Measurements from ENCODE around the gene RASL10B.
A peak's percentile ranks its signal among the peaks of the same experiment; 100 is the strongest.
"Not testable (repeated sequence)": the region's sequence is repeated elsewhere in the genome, so short reads cannot be mapped to it uniquely, and the experiment has no call there.

Gene RASL10B

DNA sequence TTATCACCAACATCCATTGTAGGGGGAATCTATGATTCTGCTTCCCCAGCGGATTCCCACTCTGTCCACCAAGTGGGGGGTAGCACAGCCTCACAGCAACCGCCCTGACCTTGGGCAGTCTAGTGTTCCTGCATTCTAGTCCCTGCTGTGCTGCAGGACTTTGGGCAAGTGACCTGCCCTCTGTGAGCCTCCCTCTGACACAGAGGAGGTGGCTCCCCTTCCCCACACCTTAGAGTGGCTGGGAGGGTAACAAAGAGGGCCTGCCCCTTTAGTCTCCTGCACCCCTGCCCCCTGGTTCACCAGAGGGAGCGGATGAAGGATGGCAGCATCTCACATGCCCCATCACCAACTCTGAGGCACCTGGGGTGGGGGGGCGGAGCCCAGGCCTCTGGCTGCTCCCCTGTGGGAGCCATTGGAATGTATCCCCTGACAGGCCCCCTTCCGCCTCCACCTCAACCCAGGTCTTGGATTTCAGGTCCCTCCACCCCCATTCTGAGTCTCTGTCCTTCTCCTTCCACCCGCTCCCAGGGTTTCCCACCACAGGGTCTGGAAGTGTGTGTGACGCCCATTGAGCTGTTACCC, 11.5 kb downstream of the RASL10B start:
- DNase-seq (ENCODE audit: low read depth), result no peak

DNA sequence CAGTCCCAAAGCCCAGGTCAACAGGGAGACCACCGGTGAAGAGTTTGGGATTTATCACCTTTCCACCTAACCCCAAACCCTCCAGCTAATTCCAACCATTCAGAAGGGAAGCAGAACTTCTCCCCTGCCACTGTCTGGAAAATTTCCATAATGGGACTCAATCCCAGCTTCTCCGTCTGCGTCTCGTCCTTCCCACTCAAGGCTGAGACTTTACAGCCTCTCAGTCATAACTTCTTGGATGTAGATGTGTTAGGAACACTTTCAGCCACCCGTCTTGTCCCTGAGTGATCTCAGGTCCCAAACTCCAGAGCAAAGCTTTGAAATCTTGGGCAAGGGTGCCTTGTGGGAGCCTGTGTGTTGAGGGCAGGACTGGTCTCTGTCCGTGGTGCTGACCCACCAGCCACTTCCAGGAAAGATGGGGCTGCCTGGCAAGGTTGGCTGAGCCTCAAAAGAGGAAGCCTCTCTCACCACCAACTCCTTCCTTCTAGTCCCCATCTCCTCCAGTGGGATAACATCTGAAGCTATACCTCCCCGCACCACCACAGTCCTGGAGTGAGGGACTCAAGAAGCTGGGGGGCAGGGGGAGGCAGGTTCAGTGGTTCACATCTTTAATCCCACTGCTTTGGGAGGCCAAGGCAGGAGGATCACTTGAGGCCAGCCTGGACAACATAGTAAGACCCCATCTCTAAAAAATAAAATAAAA, 12.3 kb downstream of the RASL10B start:
- no peak for DNase-seq (ENCODE audit: low read depth)

DNA sequence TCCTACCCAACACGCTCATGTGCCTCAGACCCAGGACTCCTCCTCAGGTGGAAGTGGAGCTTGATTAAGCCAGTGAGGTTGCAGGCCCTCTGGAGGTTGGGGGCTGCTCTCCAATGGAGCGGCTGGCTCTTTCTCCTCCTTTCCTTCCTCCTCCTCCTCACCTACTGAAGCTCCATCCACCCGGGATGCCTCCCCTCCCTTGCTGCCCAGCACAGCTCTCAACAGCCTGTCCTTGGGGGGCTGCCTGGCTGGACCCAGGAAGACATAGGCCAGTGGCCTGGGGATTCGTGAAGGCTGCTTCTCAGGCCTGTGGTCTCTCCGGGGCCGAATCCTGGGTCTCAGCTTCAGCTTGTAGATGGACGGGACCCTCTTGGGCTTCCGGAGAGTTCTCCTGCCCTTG, 13.4 kb downstream of the RASL10B start:
- DNase-seq (ENCODE audit: low read depth), result no peak

DNA sequence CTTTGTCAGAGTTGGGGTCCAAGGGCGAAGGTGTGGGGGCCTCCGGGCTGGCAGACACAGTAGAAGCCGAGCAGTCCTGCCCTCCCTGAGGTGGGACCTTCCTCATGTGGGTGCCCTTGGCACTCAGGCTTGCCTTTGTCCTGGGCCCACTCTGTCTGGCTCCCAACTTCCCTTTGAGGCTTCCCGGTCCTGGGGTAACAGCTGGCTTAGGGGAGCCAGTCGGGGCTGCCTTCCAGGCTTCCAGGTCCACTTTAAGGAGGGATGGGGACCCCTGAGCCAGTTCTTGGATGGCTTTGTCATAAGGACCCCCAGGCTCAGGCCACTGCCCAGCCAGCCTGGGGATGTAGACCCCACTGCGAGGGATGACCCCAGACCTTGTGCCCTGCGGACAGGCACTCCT, 13.8 kb downstream of the RASL10B start:
- DNase-seq (ENCODE audit: low read depth), result no peak

DNA sequence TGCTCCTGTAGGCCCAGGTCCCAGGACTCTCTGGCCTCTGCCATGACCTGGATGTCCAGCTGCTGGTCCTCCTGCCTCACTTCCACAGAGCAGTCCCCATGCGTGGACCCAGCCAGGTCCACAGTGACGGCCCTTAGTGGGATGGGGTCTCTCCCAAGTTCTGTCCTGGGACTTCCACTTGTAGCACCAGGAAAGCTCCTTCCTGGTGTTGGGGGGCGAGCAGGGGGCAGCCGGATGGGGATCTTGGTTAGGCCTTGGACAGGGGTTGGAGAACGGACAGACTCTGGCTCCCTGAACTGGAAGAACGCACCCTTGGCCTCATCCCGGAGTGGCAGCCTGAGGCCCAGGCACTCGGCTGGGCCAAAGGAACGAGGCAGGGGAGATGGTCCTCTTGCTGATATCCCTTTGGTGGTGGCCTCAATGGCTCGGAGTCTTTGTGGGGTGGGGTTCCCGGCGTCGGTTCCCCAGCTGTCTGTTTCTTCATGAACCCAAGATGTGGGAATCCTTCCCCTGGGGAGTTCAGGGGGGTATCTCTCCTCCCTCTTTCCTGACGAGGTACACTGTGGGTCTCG, 14.4 kb downstream of the RASL10B start:
- DNase-seq (ENCODE audit: low read depth), result no peak

DNA sequence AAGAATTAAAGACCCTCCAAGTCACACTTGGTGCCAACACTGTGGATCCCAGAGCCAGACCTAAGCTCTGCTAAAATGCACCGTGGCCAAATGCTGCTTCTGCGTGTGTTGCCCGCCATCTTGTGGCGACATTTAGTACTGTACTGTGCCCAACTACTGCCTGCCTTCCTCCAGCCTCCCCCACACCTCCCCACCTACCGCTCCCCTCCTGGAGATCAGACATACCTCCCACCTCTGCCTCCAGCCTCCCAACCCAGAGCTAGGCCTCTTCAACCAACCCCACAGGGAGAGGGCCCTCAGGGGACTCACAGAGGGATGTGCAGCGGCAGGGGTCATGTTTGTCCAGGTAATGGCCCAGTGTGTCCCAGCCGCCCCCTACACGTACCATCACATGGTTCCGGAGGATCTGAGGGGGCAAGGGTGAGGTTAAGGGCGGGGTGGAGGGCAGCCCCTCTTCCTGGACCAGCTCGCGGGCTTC, 16.1 kb downstream of the RASL10B start:
- peak; percentile 69 for DNase-seq (ENCODE audit: low read depth)

DNA sequence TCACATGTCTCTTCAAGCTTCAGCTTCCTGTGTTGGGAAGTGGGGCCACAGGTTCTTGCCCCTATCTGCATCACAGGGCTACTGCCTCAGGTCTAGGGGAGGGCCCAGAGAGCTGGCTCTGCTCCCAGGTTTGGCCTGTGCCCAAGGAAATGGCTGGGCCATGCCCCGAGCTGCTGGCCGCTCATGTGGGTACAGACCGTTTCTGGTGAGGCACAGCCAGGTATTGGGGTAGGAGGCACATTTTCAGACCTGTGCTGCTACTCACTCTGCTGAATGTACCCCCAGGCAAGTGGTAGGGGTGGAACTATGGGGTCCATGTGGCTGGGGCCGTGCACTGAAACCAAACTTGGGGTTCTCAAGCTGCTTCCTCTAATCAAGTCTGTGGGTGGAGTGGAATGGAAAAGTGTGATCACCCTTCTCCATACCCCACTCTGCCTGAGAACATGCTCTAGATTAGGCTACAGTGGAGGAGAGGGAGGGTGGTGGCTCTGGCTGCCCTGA, 17.0 kb downstream of the RASL10B start:
- no peak for DNase-seq (ENCODE audit: low read depth)

DNA sequence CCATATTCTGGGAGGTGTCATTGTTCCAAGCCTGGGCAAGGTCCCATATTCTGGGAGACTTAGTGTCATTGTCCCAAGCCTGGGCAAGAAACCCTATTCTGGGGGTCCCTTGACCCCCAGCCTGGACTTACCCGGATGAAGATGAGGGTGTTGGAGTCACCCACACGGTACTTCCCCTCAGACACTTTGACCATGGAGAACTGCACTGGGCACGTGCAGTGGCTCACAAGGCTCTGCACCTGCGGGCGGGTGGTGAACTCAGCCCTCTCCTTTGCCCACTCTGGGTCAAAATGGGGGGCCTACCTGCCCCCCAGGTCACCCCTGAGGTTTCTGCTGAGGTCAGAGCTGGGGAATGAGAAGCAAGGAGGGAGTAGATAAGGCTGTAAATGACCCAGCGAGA, 17.5 kb downstream of the RASL10B start:
- no peak for DNase-seq (ENCODE audit: low read depth)

DNA sequence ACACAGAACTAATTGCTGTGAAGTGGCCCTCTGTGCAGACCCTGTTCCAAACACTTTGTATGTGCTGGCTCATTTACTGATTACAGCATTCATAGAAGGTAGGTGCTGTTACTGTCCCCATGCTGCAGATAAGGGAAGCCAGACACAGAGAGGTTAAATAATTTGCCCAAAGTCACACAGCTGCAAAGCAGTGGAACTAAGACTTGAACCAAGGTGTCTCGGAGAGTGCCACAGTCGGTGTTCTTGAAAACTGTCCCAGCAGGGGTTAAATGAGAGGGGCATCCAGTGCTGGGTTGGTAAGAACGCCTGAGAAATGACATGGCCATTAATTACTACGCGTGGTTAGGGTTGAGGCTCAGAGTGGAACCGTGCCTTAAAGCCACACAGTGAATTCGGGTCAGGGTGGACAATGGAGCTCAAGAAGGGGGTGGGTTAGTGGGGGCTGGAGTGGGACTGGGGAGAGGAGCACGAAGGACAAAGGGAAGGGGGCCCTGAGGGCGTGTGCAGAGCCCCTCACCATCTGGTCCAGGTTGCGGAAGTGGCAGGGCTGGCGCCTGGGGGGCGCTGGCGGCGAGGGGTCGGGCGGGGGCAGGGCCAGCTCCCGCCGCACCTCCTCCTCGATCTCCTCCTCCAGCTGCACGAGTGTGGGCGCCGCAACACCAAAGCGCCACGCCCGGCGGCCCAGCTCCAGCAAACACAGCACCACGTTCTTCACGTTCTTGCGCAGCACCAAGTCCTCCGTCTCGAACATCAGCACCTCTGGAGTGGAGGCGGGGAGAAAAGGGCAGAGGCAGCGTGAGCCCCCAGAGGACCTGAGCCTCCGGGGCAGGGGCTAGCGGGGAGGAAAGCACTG, 18.3 kb downstream of the RASL10B start:
- DNase-seq (ENCODE audit: low read depth), result no peak

DNA sequence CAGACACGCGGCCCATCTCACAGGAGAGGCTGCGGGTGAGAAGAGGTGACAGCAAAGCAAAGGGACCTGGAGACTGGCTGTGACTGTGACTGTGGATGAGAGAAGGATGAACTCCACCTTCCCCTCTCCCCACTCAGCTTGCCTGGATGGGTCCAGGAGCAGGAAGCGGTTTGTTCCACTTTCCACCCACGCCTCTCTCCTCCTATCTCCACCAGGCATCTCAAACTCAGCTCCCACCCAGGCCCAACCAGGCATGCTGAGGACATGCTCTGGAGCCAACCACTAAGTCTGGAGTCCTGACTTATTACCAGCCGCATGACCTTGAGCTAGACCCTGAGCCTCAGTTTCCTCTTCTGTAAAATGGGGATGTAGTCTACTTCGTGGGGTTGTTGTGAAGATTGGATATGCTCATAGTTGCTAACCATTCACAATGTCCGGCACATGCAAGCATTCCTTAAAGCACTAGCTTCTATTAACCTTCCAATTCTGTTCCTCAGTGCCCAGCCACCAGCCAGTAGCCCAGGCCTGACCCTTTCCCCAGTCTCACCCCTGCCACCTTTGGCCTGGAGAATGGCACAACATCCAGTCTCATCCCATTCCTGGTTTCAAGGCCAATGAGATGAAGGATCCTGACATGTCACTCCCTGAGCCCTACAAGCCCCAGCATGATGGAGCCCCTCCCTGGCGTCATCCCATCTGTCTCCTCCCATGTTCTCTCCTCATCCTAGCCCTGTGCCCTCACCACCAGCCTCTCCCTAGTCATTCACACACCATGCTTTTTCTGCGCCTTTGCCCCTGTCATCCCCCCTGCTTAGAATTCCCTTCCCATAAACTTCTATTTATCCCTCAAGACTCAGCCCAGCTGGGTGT, 19.3 kb downstream of the RASL10B start:
- DNase-seq (ENCODE audit: low read depth), result no peak

DNA sequence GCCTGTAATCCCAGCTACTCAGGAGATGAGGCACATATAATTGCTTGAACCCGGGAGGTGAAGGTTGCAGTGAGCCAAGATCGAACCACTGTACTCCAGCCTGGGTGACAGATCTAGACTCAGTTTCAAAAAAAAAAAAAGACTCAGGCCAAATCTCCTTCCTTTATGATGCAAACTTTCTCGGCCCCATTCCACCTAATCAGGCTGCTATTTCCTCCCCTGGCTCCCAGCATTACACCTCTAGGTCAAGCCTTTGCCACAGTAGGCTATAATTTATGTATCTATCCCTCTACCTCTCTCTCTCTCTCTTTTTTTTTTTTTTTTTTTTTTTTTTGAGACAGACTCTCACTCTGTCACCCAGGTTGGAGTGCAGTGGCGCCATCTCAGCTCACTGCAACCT, 20.1 kb downstream of the RASL10B start:
- not testable (repeated sequence) for DNase-seq (ENCODE audit: low read depth)

DNA sequence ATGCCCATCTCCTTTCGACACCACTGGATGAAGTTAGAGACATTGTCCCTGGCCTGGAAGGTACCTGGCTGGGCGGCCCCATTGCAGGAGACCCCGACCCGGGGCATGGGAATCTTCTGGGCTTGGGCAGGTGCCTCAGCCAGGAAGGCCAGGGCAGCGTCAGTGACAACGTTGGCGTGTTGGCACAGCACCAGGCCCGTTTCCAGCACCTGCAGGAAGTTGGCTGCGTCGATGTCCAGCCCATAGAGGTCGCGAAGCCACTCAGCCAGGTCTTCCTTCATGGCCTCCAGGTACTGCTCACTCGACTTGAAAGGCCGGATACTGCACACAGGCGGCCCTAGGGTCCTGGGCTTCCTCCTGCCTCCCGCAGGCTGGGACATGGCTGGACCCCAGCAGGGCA, 21.0 kb downstream of the RASL10B start:
- DNase-seq (ENCODE audit: low read depth), result no peak

DNA sequence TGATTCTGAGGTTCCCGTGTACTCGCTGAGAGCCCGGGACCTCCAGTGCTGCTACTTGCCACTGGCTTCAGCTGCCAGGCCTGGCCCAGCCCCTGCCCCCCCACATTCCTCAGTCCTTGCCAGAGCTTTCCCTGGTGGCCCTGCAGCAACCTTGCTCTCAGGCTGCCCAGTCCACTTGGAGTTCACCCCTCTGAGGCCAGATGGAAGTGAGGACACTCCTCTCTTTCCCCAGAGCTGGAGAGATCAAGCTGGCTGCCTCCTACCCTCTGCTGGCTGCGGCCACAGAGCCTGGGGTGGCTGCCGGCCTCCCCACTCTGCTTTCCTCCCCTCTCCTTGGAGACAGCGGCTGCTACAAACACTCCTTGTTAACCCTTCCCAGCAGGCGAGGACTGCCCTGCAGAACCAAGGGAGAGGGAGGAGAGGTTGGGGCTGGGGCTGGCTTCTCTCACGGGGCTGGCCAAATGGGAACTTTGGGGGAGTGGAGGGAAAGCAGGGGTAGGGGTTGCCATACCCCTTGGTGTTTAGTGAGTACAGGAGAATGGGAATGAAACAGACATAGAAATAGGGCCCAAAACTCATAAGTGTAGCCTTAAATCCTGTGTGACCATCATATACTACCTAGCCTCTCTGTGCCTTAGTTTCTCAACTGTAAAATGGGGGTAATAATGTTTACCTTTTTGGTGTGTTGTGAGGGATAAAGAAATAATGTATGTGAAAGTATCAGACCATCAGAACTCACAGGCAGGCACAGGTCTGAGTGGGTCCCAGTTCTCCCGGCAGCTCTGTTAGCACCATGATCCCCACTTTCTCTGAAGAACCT, 21.7 kb downstream of the RASL10B start, which contains the start of gene GAS2L2:
GAS2L2 (minus strand) TSS at position 295 of the 820 bp plus-strand sequence. CDS start 389 bp downstream, outside the sequence.
- DNase-seq (ENCODE audit: low read depth), result no peak

DNA sequence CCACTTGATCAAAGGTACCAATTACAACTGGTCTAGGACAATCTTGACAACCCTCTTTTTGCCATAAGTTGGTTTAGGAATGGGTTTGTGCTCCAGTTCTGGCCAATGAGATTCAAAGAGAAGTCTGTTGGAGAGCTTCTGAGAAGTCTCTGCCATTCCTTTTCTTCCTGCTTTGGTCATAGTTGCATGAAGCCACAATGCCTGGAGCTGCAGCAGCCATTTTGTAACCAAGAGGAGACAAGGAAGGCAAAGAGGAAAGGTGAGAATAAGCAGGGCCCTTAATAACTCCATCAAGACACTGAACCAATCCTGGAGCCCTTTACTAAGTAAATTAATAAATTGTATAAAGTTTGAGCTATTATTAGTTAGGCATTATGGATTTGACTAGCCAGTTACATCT, 25.8 kb downstream of the RASL10B start:
- DNase-seq (ENCODE audit: low read depth), result no peak

DNA sequence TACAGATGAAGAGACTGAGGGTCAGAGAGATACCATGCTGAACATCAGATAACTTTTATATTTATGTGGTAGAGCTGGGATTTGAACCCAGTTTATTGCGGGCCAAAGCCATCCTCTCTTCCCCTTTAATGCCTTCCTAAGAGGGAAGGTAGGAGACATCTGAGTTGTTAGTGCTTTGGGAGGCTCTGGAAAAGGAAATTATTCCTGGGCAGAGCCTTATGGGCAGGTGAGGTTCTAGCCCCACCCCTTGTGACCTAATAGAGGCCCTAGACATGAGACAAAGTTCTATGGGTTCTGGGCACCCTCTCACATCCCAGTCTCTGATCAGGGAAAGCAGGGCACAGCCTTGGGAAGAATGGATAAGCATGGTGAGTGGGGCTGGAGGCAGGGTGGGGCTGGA, 29.1 kb downstream of the RASL10B start, which contains the start of gene C17orf50:
C17orf50 (plus strand) TSS at position 301 of the 400 bp plus-strand sequence; CDS start at position 356, 55 bp downstream.
- DNase-seq (ENCODE audit: low read depth), result no peak

DNA sequence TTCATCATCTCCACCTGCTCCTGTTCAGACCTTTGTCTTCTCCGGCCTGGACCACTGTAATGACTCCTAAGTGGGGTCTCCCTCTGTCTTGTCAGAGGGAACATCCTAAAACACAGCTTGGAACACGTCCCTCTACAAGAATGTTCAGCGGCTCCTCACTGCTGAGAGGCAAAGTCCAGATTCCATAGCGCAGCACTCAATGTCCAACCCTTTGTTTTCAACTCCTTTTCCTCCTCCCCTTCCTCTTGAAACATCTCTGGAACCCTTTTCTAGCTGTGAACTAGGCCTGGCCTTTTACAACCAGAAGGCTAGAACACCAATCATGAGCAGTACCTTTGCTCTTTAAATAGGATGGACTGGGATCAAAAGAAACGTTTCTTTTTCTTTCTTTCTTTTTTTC, 30.2 kb downstream of the RASL10B start:
- DNase-seq (ENCODE audit: low read depth), result no peak

DNA sequence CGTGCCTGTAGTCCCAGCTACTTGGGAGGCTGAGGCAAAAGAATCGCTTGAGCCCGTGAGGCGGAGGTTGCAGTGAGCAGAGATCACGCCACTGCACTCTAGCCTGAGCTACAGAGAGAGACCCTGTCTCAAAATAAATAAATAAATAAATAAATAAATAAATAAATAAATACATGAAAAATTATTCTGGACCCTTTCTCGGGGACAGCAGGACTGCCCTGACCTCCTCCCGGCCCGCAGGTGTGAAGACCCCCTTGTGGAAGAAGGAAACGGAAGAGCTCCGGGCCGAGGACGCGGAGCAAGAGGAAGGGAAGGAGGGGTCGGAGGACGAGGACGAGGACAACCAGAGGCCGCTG, 32.3 kb downstream of the RASL10B start:
- no peak for DNase-seq (ENCODE audit: low read depth)

DNA sequence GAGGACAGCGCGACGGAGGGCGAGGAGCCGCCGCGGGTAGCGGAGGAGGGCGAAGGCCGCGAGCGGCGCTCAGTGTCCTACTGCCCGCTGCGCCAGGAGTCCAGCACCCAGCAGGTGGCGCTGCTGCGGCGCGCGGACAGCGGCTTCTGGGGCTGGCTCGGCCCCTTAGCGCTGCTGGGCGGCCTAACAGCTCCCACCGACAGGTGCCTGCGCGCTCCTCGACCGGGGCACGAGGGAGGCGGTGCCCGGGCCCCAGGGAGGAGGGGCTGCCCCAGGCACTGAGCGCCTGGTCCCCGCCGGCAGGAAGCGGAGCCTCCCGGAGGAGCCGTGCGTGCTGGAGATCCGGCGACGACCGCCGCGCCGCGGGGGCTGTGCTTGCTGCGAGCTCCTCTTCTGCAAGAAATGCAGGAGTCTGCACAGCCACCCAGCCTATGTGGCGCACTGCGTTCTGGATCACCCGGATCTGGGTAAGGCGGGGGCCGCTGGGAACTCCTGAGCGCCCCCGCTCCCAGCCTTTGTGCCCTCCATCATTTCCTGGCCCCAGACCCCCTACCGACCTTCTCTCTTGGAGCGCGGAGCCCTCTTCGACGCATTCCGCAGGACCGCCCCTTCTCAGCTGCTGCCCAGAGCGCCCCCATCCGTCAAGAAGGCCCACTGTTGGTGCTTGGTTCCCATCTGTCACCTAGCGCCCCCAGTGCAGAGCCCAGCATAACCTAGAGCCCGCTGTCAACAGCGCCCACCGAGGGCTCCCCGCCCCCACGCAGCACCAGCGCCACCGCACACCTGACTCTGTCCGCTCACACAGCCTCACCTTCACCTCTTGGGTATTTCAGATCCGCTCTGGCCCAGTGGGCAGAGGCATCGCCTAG, 32.9 kb downstream of the RASL10B start:
- peak; percentile 92 for DNase-seq (ENCODE audit: low read depth)

DNA sequence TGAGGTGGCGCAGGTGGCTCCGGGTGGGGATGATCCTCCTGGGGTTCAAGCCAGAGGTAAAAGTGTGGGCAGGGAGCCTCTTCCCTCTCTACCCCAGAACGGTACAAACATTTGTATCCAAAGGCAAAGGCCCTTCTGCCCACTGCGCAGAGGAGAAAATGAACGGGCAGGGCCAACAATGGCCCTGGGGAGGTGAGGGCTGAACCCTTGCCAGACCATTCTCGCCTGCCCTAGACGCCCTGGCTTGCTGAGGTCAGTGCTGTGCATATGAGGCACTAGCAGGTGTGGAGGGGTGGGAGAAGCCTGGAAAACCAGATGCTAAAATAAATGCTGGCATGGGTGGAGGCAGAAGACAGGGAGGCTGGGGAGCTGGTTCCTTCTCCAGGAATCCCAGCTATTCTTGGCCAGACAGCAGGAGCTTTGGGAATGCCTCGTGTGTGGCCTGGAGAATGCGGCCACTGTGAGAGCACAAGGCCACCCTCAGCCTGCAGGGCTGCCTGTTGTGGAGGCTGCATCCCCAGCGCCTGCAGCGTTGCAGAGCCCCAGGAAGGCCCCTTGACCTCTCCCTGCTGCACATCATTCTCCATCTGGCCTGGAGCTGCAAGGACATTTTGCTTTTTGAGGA, 33.8 kb downstream of the RASL10B start:
- DNase-seq (ENCODE audit: low read depth), result no peak
